WTC11 (cell line): ENCODE measurements around the gene SIM2.

Source experiments
- JUN ChIP-seq: sonication (generic); formaldehyde crosslinking; IDR thresholded peaks from 2 replicates; pipeline ENCODE4 v1.8.0; 2023; ENCODE audit warnings: mild to moderate bottlenecking, missing genetic modification reagents
- NFE2L1 ChIP-seq: sonication (generic); formaldehyde crosslinking; IDR thresholded peaks from 2 replicates; pipeline ENCODE4 v1.8.1; 2023; ENCODE audit warnings: missing genetic modification reagents
- SMAD4 ChIP-seq: sonication (generic); formaldehyde crosslinking; IDR thresholded peaks from 2 replicates; pipeline ENCODE4 v1.8.0; 2022; ENCODE audit warnings: mild to moderate bottlenecking, missing genetic modification reagents

- TF ChIP-seq JUN (CRISPR knock-in tag) (no peak), NFE2L1 (no peak), SMAD4 (CRISPR knock-in tag) (no peak)
These were observed 48.3 kb downstream of the SIM2 start for GRCh38 chr21:36747041-36747814.
